ENCODE results near the gene SLC2A4RG. TPM values are rescaled to one million over a fixed set of nuclear protein-coding genes. Genes with fewer than 3 reads are reported as not detected.
A peak's percentile ranks its signal among the peaks of the same experiment; 100 is the strongest.
"Not testable (repeated sequence)": the region's sequence is repeated elsewhere in the genome, so short reads cannot be mapped to it uniquely, and the experiment has no call there.

Gene SLC2A4RG
- total RNA-seq, 1 experiment from 2014 or later = 166 TPM

DNA sequence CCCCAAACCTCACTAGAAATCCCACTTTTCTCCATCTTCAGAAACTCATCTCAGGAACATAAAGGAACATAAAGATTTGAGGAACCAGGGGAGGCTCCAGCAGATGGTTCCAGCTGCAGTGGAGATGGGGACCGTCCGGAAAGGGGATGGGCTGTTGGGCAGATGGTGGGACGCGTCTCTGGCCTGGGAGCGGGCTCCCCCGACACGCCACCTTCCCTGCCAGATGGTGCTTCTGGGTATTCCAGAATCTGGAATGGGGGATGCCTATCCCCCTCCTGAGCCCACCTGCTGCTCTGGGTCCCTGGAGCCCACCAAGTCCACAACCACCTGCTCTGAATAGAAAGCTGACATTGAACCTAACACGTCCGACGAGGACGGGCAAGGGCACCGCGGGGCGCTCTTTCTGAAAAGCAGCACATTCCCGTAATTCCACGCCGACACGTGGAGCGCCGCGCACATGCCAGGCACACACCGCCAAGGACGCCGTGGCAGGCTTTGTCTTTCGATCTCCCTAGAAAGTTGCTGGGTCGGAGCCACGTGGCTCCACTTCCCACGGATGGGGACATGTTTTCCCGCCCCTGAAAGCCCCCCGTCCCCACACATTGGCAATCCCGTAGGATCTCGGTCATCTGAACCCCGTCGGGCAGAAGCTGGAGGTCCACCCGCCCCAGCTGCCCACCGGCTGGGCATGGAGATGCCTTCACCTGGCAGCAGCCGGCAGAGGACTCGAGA, 27.3 kb downstream of the SLC2A4RG start:
- DNase-seq (ENCODE audit: low read depth) = no peak
- in situ Hi-C loops (cut with HindIII; ENCODE audit: low pct_unique_long_range_greater_than_20kb, low sequenced_read_pairs) = no loop called here

DNA sequence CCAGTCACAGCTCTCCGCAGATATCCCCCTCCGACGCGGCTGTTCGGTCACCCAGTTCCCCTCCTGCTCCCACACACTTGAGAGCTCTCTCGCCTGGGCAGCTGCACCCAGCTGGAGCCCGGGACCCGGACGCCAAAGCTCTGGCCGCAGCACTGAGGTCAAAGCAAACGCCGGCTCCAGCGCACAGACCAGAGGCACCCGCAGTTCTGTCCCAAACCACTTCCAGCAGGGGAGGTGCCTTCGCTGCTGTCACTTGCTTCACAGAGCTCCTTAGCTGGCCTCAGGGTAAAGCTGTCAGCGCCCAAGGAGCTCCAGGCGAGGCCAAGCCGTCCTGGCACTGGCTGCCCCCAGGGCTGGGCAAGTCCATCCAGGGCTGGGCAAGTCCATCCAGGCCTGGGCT, 27.9 kb downstream of the SLC2A4RG start:
- in situ Hi-C loops (cut with HindIII; ENCODE audit: low pct_unique_long_range_greater_than_20kb, low sequenced_read_pairs) = no loop called here
- no peak for DNase-seq (ENCODE audit: low read depth)

DNA sequence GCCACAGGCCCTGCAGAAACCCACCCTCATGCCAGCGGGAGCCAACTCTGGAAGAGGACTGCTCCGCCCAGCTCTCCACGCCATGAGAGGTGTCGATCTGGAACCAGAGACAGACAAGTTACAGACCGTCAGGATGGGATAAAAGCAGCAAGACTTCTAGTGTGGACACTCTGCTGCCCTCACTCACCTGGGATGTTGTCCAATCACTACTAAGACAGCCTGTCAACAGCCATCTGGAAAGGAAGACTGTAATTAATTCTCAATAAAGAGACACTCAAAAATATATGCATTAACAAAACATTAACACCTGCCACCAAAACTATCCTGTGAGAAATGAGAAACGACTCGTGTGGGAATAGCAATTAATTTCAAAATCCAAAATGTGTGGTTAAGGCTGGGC, 28.3 kb downstream of the SLC2A4RG start:
- DNase-seq (ENCODE audit: low read depth) = no peak
- in situ Hi-C loops (cut with HindIII; ENCODE audit: low pct_unique_long_range_greater_than_20kb, low sequenced_read_pairs) = no loop called here

DNA sequence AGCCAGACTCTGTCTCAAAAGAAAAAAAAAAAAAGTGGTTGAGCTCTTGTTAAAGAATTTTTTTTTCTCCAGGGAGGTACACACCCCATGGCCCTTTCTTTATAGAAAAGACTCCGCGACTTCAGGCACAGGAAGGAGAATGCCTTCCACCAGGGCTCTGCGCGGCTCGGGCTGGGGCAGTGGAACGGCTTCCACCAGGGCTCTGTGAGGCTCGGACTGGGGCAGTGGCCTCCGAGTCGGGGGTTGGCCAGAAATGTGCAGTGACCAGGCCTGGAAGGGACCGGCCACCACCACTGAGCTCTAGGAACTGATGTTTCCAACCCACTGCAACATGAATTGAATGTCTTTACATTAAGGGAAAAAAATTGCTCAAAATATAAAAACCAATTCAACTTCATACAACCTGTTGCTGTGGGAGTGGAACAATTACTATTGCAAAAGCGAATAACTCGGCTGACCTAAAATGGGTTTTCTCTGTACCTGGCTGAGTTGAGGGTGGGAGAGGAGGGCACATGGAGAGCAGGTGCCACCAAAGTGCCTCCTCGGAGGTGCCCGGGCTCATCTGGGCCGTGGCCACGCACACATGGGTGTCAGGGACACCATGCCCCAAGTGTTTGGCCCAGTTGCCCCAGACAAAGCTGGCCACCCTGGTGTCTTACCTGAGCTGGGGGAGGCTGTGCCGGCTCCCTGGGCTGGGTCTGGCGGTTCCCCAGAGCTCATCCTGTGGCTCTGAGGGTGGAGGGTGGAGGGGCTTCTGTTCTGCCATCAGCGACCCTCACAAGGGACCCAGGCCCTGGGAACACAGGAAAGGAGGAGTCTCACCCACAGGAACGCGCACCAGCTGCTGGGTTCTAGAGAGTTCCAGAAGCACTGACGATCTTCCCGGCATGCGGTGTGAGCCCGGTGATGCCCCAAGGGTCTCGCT, 29.3 kb downstream of the SLC2A4RG start:
- in situ Hi-C loops (cut with HindIII; ENCODE audit: low pct_unique_long_range_greater_than_20kb, low sequenced_read_pairs) = no loop called here
- no peak for DNase-seq (ENCODE audit: low read depth)

DNA sequence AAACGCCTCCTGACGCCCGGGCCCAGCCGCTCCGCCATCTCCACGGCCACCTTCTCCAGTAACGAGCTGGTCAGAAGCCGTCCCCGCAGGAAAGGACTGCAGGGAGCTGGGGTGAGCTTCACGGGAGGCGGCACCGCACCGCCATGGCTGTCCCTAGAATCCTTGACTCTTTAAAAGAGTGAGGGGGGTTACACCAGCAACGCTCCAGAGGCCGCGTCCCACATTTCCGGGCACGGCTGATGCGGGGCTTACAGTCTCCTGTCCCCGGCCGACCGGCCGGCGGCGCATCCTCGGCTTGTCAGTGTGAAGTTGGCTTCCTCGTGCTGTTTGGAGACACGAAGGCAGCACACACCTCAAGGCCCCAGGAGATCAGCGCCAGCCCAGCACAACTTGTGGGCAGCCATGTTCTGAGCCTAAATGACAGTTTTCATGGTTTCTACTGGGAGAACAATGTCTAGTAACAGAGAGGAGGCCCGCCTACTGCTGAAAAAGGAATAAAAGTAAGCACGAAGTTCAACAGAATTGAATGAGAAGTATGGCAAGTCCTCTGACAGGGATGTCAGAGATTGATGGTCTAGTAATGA, 30.4 kb downstream of the SLC2A4RG start:
- in situ Hi-C loops (cut with HindIII; ENCODE audit: low pct_unique_long_range_greater_than_20kb, low sequenced_read_pairs) = no loop called here
- no peak for DNase-seq (ENCODE audit: low read depth)

DNA sequence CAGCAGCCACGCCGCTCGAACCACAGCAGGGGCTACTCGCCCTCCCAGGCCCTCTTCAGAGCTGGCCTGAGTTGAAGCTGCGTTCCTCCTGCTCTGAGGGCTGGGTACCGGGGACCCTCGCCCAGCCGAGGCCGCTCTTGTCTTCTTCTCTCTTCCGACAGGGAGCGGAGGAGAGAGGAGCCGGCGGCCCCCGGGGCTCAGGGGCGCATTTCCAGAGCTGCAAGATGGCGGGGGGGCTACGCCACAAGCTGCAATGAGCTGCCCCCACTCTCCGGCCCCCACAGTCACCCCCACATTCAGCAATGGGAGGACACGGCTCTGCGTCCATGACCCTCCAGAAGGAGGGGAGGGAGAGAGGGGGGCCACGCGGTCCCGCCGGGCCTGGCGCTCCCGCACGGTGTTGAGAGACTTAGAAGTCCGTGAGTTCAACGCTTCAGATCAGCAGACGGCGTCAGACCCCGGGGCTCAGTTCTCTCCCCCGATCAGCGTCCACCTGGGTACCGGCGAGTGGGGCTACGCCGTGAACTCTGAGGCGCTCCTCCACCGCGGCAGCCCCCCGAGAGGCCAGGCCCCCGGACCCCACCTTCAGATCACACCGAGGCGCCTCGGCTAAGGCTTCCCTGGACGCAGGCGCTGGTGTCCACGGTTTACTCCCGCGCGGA, 31.6 kb downstream of the SLC2A4RG start:
- in situ Hi-C loops (cut with HindIII; ENCODE audit: low pct_unique_long_range_greater_than_20kb, low sequenced_read_pairs) = no loop called here
- no peak for DNase-seq (ENCODE audit: low read depth)

DNA sequence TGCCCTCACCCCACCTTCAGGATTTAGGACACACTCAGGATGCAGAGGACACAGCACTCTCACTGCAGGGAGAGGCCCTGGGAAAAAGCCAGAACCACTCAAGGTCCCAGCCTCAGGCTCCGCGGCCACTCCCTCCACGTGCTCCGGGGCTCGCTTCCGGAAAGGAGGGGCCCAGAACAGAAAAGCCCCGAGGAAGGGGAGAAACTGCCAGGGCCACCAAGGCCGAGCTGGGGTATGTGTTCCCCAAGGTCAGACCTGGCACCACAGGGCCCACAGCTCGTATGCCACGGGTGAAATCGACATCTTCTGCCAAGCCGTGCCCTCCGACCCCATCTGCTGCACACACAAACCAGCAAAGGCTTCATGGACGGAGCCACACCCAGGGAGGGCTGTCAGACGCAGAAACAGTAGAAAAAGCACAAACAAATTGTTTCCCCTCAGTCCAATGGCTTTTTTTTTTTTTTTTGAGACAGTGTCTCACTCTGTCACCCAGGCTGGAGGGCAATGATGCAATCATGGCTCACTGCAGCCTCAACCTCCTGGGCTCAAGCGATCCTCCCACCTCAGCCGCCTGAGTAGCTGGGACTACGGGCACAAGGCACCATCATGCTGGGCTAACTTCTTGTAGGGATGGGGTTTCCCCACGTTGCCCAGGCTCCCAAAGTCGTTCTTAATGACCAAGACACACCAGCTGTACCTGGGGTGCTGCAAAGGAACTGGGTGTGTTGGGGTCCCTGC, 33.4 kb downstream of the SLC2A4RG start:
- DNase-seq (ENCODE audit: low read depth) = no peak
- in situ Hi-C loops (cut with HindIII; ENCODE audit: low pct_unique_long_range_greater_than_20kb, low sequenced_read_pairs) = no loop called here

DNA sequence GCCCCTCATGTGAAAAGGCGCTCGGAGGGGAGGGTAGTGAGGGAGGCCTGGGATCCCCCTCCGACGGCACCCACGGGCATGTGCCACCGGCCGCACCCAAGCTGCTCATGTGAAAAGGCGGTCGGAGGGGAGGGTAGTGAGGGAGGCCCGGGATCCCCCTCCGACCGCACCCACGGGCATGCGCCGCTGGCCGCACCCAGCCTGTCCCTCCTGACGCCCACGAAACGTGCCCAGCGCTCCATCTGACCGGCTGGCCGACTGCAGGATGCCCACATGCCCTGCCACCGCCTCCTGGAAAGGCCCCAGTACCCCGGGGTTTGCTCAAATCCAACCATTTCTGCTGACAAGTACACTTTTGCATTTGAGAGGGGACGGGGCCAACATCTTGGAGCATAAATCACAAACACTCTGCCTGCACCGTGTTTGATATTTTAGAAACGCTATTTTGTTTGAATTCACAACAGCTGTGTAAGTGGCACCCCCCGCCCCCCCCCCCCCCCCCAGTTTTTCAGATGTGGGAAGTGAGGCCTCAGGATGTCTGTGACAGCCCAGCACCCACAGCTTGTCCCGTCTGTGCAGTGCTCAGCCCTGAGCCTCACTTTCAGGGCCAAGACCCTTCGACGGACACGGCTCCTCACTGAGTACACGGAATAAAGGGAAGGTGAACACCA, 34.1 kb downstream of the SLC2A4RG start:
- in situ Hi-C loops (cut with HindIII; ENCODE audit: low pct_unique_long_range_greater_than_20kb, low sequenced_read_pairs) = no loop called here
- DNase-seq (ENCODE audit: low read depth) = no peak

DNA sequence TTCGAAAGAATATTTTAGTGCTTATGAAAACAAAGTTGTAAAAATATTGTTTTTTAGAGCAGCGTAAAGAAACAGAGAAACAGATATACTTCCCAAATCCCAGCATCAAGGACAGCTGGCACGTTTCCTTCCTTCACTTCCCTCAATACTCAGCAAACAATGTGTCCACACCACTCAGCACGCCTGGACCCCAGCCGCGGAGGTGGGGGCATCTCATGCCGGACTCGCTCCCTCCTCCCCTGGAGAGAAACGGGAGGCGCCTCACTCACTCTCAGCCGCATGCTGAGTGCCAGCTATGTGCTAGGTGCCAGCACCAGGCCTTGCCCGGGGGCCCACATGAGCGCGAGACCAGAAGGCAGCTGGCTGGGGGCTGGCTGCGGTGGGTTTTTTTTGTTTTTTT, 34.7 kb downstream of the SLC2A4RG start:
- in situ Hi-C loops (cut with HindIII; ENCODE audit: low pct_unique_long_range_greater_than_20kb, low sequenced_read_pairs) = no loop called here
- DNase-seq (ENCODE audit: low read depth) = no peak

DNA sequence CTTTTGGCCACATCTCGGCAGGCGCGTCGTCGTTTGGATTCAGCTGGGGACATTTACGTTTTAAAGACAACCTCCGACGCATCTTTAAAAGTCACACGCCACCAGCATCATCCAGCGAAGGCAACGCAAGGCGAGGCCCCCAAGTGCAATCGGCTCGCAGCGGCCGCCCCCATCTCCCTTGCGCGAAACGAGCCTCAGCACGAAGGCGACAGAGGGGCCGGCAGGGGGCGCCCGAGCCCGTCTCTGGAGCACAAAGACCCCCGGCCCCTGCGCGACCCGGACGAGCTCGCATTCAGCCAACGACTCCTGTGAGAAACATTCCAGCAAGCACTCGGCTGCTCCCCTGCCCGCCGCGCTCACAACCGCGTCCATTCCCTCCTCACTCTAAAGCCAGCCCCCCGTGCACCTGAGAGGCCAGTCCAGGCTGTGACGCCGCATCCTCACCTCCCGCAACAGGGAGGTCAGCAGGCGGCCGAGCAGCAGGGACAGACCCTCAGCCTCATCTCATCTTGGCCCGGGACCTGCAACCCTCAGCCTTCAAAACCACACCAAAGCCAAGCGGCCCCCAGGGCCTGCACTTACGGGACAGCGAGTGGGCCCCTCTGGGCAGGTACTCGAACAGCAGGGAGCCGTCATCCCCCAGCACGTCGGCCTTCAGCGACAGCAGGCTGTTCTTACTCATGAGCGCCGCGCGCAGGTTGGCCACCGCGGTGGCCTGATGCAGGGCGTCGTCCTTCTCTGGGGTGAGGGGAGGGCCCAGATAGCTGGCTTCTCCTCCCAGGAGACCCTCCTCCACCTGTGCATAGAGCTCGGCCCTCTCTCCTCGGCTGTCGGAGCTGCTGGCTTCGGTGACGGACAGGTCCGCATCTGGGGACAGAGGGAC, 35.8 kb downstream of the SLC2A4RG start:
- no peak for DNase-seq (ENCODE audit: low read depth)
- in situ Hi-C loops (cut with HindIII; ENCODE audit: low pct_unique_long_range_greater_than_20kb, low sequenced_read_pairs) = no loop called here

DNA sequence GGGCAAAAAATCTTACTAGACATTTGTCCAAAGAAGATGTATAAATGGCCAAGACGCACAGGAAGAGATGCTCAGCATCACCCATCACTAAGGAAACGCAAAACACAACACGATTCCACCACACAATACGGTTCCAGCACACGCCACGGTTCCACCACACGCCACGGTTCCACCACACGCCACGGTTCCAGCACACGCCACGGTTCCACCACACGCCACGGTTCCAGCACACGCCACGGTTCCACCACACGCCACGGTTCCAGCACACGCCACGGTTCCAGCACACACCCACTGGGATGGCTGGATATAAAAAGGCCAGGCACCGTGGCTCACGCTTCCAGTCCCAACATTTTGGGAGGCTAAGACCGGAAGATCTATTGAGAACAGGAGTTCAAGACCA, 37.3 kb downstream of the SLC2A4RG start:
- in situ Hi-C loops (cut with HindIII; ENCODE audit: low pct_unique_long_range_greater_than_20kb, low sequenced_read_pairs); DNase-seq (ENCODE audit: low read depth): not testable (repeated sequence)

DNA sequence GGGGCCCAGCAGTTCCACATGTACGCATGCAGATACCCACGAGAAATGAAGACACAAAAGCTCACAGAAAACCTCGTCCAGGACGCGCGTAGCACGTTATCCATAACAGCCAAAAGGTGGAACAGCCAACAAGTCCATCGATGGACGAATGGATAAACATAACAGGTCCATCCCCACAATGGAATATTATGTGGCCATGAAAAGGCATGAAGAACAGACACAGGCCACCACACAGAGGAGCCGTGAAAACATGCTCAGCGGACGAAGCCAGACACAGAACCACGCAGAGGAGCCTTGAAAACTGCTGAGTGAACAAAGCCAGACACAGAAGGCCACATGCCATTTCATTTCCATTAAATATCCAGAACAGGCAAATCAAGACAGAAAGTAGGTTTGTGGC, 38.0 kb downstream of the SLC2A4RG start:
- no peak for DNase-seq (ENCODE audit: low read depth)
- in situ Hi-C loops (cut with HindIII; ENCODE audit: low pct_unique_long_range_greater_than_20kb, low sequenced_read_pairs) = no loop called here

DNA sequence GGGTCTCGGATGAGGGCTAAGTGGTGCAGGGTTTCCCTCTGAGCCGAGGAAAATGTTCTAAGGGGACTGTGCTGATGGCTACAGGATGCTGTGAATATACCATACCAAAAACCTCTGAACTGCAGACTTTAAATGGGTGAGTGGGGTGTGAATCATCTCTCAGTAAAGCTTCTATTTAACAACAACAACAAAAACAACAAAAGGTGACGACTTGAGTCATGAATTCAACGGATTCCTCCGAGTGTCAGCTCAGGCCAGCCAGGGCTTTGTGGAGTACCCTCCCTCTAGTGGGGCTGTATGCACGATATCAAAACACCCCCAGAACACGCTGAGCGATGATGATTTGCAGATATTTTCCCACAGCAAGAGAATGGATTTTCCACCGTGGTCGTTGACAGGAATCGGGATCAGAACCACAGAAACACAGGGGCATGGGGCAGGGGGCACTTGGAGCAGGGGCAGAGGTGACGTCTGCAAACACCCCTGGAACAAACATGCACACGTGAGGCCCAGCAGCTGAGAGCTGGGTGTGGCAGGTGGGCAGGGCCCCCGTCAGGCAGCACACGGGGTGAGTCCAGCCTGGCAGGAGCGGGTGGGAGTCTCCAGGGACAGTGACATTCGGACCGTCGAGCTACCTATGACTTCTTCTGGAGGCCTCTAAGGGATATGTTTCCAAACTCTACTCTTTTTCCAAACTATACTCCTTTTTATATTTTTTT, 38.6 kb downstream of the SLC2A4RG start:
- in situ Hi-C loops (cut with HindIII; ENCODE audit: low pct_unique_long_range_greater_than_20kb, low sequenced_read_pairs) = no loop called here
- DNase-seq (ENCODE audit: low read depth) = peak; percentile 57

DNA sequence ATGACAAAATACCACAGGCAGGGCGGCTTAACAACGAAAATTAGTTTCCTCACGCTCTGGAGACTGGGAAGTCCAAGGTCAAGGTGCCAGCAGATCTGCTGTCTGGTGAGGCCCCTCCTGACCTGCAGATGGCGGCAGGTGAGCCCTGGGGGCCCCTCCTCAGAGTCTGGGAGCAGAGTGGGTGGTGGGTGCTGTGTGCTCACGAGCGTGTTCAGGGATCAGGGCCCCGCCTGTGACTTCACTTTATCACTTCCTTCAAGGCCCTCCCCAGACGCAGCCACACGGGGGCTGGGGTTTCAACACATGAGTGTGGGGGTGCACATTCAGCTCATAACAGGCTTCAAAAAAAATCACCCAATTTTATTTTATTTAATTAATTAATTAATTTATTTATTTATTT, 39.3 kb downstream of the SLC2A4RG start:
- in situ Hi-C loops (cut with HindIII; ENCODE audit: low pct_unique_long_range_greater_than_20kb, low sequenced_read_pairs) = no loop called here

DNA sequence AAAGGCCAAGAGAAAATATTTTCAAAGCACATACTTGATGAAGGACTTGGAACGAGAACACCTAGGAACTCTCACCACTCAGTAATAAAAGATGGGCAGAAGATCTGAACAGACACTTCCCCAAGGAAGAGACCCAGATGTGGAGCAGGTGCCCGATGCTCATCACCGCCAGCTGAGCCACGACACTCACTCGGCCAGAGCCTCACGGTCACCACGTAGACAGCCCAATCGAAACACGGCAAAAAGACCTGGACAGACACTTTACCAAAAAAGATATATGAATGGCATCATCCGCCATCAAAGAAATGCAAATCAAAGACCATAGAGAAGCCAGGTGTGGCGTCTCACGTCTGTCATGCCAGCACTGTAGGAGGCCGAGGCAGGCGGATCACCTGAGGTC, 41.6 kb downstream of the SLC2A4RG start:
- DNase-seq (ENCODE audit: low read depth) = no peak
- in situ Hi-C loops (cut with HindIII; ENCODE audit: low pct_unique_long_range_greater_than_20kb, low sequenced_read_pairs) = no loop called here

More for the DNA sequence above, 39.3 kb downstream of the SLC2A4RG start:
- no peak for DNase-seq (ENCODE audit: low read depth)

DNA sequence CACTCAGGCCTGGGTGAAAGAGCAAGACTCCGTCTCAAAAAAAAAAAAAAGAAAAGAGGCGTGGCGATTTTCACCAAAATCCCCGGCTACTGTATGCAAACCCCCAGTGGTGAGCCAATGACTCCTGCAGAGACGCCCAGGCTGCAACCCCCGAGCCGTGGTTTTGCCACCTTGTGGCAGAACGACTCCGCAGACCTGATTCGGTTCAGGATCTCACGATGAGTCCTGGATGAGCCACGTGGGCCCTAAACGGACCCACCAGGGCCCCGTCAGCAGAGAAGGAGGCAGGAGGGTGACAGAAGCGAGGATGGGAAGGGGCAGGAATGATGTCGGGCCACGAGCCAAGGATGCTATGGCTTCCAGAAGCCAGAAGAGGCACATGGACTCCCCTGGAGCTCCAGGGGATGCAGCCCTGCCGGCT, 42.5 kb downstream of the SLC2A4RG start:
- in situ Hi-C loops (cut with HindIII; ENCODE audit: low pct_unique_long_range_greater_than_20kb, low sequenced_read_pairs) = no loop called here
- DNase-seq (ENCODE audit: low read depth) = no peak

Data from Caki2 (cell line).